SU-DHL-6 (cell line): ENCODE results near the gene NOX3.

ENCODE experiments used
- EZH2phosphoT487 ChIP-seq: fragments of 200-600 bp; sonication (generic), shearing (Covaris generic); conservative IDR thresholded peaks from 2 replicates; pipeline ENCODE4 v1.6.1; 2018; ENCODE audit warnings: mild to moderate bottlenecking, antibody characterized with exemption, low read length, moderate library complexity, mixed read lengths
- TF ChIP-seq, protein P1 (sequence below): fragments of 200-600 bp; sonication (generic); IDR thresholded peaks from one replicate; pipeline ENCODE4 v1.5.1; 2017; ENCODE audit warnings: antibody characterized with exemption, mild to moderate bottlenecking, low read length, moderate library complexity; ENCODE audit not compliant: insufficient read depth, poor library complexity, severe bottlenecking

GRCh38 chr6:155378724-155379123 lies 76.9 kb downstream of the NOX3 start:
- TF ChIP-seq, protein P1, sequence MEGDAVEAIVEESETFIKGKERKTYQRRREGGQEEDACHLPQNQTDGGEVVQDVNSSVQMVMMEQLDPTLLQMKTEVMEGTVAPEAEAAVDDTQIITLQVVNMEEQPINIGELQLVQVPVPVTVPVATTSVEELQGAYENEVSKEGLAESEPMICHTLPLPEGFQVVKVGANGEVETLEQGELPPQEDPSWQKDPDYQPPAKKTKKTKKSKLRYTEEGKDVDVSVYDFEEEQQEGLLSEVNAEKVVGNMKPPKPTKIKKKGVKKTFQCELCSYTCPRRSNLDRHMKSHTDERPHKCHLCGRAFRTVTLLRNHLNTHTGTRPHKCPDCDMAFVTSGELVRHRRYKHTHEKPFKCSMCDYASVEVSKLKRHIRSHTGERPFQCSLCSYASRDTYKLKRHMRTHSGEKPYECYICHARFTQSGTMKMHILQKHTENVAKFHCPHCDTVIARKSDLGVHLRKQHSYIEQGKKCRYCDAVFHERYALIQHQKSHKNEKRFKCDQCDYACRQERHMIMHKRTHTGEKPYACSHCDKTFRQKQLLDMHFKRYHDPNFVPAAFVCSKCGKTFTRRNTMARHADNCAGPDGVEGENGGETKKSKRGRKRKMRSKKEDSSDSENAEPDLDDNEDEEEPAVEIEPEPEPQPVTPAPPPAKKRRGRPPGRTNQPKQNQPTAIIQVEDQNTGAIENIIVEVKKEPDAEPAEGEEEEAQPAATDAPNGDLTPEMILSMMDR, result no peak
- TF ChIP-seq EZH2phosphoT487, result no peak
